H1 (cell line): Measurements from ENCODE around the gene GIMAP7. TPM values are rescaled to one million over a fixed set of nuclear protein-coding genes. Genes with fewer than 3 reads are reported as not detected.

ENCODE experiments used
- CTCF ChIA-PET: fragments of 300-600 bp; sonication (Branson Sonifier 250); formaldehyde crosslinking; loops from one replicate; lab custom pipeline; 2021; ENCODE audit not compliant: partially characterized antibody; lab: Charles Lee
- POLR2A ChIA-PET: fragments of 300-600 bp; sonication (Branson Sonifier 250); formaldehyde crosslinking; loops from one replicate; lab custom pipeline; 2021; ENCODE audit warnings: inconsistent platforms; ENCODE audit not compliant: partially characterized antibody; lab: Charles Lee
- DNase-seq, 2 experiments: peaks; one replicate each; pipeline versions ENCODE4 v3.0.0 to v3.0.0-alpha.2; 2010 to 2022; ENCODE audit warnings: low spot score in 2 of 2, low read depth in 1 of 2, mixed read lengths in 1 of 2
- FAIRE-seq: peaks from 2 replicates; lab custom pipeline; 2011; peaks lifted over from hg19 to GRCh38; lab: Jason Lieb, UNC
- H2AFZ ChIP-seq: 2 replicates; pipeline ENCODE4 v1.8.1; 2012; ENCODE audit warnings: low read length, inconsistent platforms
- H2AK5ac ChIP-seq: 2 replicates; pipeline ENCODE4 v1.6.1; 2013; ENCODE audit warnings: low read depth, low read length
- H2BK120ac ChIP-seq: replicated peaks from 2 replicates; pipeline ENCODE3; 2013; ENCODE audit warnings: low read depth, low read length, inconsistent platforms
- H2BK12ac ChIP-seq: 2 replicates; pipeline ENCODE4 v1.6.1; 2013; ENCODE audit warnings: low read depth, low read length
- H2BK15ac ChIP-seq: 2 replicates; pipeline ENCODE4 v1.6.1; 2013; ENCODE audit warnings: low read length
- H2BK20ac ChIP-seq: 2 replicates; pipeline ENCODE4 v1.6.1; 2013; ENCODE audit warnings: low read length
- H2BK5ac ChIP-seq: 2 replicates; pipeline ENCODE4 v1.6.1; 2013; ENCODE audit warnings: low read depth, low read length
- H3K14ac ChIP-seq: 2 replicates; pipeline ENCODE4 v1.6.1; 2013; ENCODE audit warnings: inconsistent platforms; ENCODE audit not compliant: insufficient read length
- H3K18ac ChIP-seq: 2 replicates; pipeline ENCODE4 v1.6.1; 2013; ENCODE audit warnings: low read length; ENCODE audit errors: extremely low read depth
- H3K23ac ChIP-seq: 2 replicates; pipeline ENCODE4 v1.6.1; 2013; ENCODE audit warnings: inconsistent platforms; ENCODE audit not compliant: insufficient read length
- H3K23me2 ChIP-seq: 2 replicates; pipeline ENCODE4 v1.6.1; 2013; ENCODE audit warnings: low read depth, low read length
- H3K27ac ChIP-seq: 2 replicates; pipeline ENCODE4 v1.6.1; 2011; ENCODE audit warnings: low read depth, low read length, inconsistent platforms
- H3K27me3 ChIP-seq, 4 experiments: replicated peaks in 1 of 4; 1 replicate in 1 of 4; 2 replicates in 3 of 4; pipeline versions ENCODE4 v1.6.1 to v1.8.1; 2011 to 2013; ENCODE audit warnings: low read length in 3 of 4, mild to moderate bottlenecking in 3 of 4, inconsistent platforms in 2 of 4, mixed read lengths in 2 of 4, moderate library complexity in 1 of 4; ENCODE audit not compliant: control insufficient read depth in 3 of 4, insufficient read depth in 3 of 4; ENCODE audit errors: extremely low read depth in 1 of 4
- H3K36me3 ChIP-seq, 4 experiments: 2 replicates each; pipeline versions ENCODE4 v1.6.1 to v1.8.1; 2011 to 2013; ENCODE audit warnings: mild to moderate bottlenecking in 4 of 4, low read length in 3 of 4, moderate library complexity in 2 of 4, control low read depth in 1 of 4, inconsistent platforms in 1 of 4; ENCODE audit not compliant: insufficient read depth in 4 of 4, control insufficient read depth in 2 of 4
- H3K4ac ChIP-seq: replicated peaks from 2 replicates; pipeline ENCODE3; 2013; ENCODE audit warnings: low read length, low read depth, mixed read lengths, inconsistent platforms; ENCODE audit not compliant: insufficient read length
- H3K4me1 ChIP-seq, 4 experiments: replicated peaks in 1 of 4; 1 replicate in 1 of 4; 2 replicates in 3 of 4; pipeline versions ENCODE4 v1.6.1 to v1.8.1; 2011 to 2013; ENCODE audit warnings: low read length in 3 of 4, inconsistent platforms in 2 of 4, mixed read lengths in 1 of 4; ENCODE audit not compliant: insufficient read depth in 4 of 4, control insufficient read depth in 3 of 4
- H3K4me2 ChIP-seq, 2 experiments: 2 replicates each; pipeline versions ENCODE4 v1.6.1 to v1.8.1; 2011 to 2013; ENCODE audit warnings: low read depth in 2 of 2, low read length in 2 of 2, control low read depth in 1 of 2, inconsistent platforms in 1 of 2, mild to moderate bottlenecking in 1 of 2; ENCODE audit not compliant: insufficient read depth in 1 of 2
- H3K4me3 ChIP-seq, 4 experiments: fragments of 200-600, 300-600 bp in 1 of 4; sonication (generic), shearing (Covaris generic), sonication (Bioruptor Twin) in 1 of 4; 2 replicates each; pipeline versions ENCODE4 v1.5.1 to v1.8.1; 2011 to 2016; ENCODE audit warnings: low read length in 4 of 4, low read depth in 3 of 4, control low read depth in 2 of 4, inconsistent platforms in 2 of 4, mild to moderate bottlenecking in 2 of 4, mixed read lengths in 1 of 4, moderate library complexity in 1 of 4; ENCODE audit not compliant: insufficient read depth in 2 of 4; ENCODE audit errors: extremely low read depth in 1 of 4
- H3K56ac ChIP-seq: replicated peaks from 2 replicates; pipeline ENCODE3; 2013; ENCODE audit warnings: low read depth, mild to moderate bottlenecking, mixed read lengths, low read length, inconsistent platforms; ENCODE audit not compliant: insufficient read length
- H3K79me1 ChIP-seq: 2 replicates; pipeline ENCODE4 v1.6.1; 2013; ENCODE audit warnings: low read depth, low read length, control low read depth
- H3K79me2 ChIP-seq, 2 experiments: 2 replicates each; pipeline versions ENCODE4 v1.6.1 to v1.8.1; 2012 to 2013; ENCODE audit warnings: low read length in 2 of 2, mild to moderate bottlenecking in 2 of 2, inconsistent platforms in 1 of 2; ENCODE audit not compliant: insufficient read depth in 2 of 2, control insufficient read depth in 1 of 2
- H3K9ac ChIP-seq, 4 experiments: replicated peaks in 1 of 4; 1 replicate in 1 of 4; 2 replicates in 3 of 4; pipeline versions ENCODE4 v1.6.1 to v1.8.1; 2011 to 2013; ENCODE audit warnings: low read depth in 3 of 4, low read length in 3 of 4, control low read depth in 2 of 4, mild to moderate bottlenecking in 2 of 4, moderate library complexity in 2 of 4, inconsistent platforms in 1 of 4; ENCODE audit errors: extremely low read depth in 1 of 4
- H3K9me3 ChIP-seq, 2 experiments: 2 replicates each; pipeline versions ENCODE4 v1.6.1 to v1.8.1; 2012 to 2013; ENCODE audit warnings: mild to moderate bottlenecking in 2 of 2, moderate library complexity in 2 of 2, control low read depth in 1 of 2, inconsistent platforms in 1 of 2, low read depth in 1 of 2, low read length in 1 of 2, mixed read lengths in 1 of 2; ENCODE audit not compliant: insufficient read depth in 2 of 2
- H4K20me1 ChIP-seq, 2 experiments: replicated peaks in 1 of 2; 2 replicates each; pipeline versions ENCODE3 to v1.8.1; 2011 to 2013; ENCODE audit warnings: inconsistent platforms in 2 of 2, low read length in 2 of 2, mild to moderate bottlenecking in 1 of 2; ENCODE audit not compliant: insufficient read depth in 2 of 2, control insufficient read depth in 1 of 2
- H4K5ac ChIP-seq: 2 replicates; pipeline ENCODE4 v1.6.1; 2013; ENCODE audit warnings: low read length, low read depth, mixed read lengths, inconsistent platforms; ENCODE audit not compliant: insufficient read length
- H4K8ac ChIP-seq: 2 replicates; pipeline ENCODE4 v1.8.0; 2013; ENCODE audit warnings: mild to moderate bottlenecking, moderate library complexity, low read length, inconsistent platforms; ENCODE audit not compliant: insufficient read depth; ENCODE audit errors: extremely low read depth
- H4K91ac ChIP-seq: replicated peaks from 2 replicates; pipeline ENCODE3; 2013; ENCODE audit warnings: low read length, mixed read lengths, inconsistent platforms; ENCODE audit not compliant: insufficient read length
- ATF3 ChIP-seq: IDR thresholded peaks from 2 replicates; pipeline ENCODE4 v1.6.1; 2011; ENCODE audit warnings: low read depth, mild to moderate bottlenecking, low read length; ENCODE audit not compliant: insufficient read depth
- CBX5 ChIP-seq: fragments of 300-800, 300-1000 bp; sonication (generic); IDR thresholded peaks from 2 replicates; pipeline ENCODE4 v1.7.1; 2016; ENCODE audit warnings: antibody characterized with exemption, low read length, low read depth
- SIN3A ChIP-seq, 2 experiments: IDR thresholded peaks in 1 of 2; conservative IDR thresholded peaks in 1 of 2; 2 replicates each; pipeline ENCODE4 v1.6.1; 2011 to 2012; ENCODE audit warnings: low read length in 2 of 2, improper control_type of control experiment in 1 of 2, low read depth in 1 of 2, mild to moderate bottlenecking in 1 of 2
- SIX5 ChIP-seq: IDR thresholded peaks from 2 replicates; pipeline ENCODE4 v1.6.1; 2011; ENCODE audit warnings: mild to moderate bottlenecking, low read depth, low read length
- SP1 ChIP-seq: IDR thresholded peaks from 2 replicates; pipeline ENCODE4 v1.6.1; 2011; ENCODE audit warnings: low read depth, low read length
- TBP ChIP-seq: IDR thresholded peaks from 2 replicates; pipeline ENCODE4 v1.6.1; 2011; ENCODE audit warnings: low read depth, low read length, improper control_type of control experiment
- WGBS, 2 experiments: shearing (Covaris generic) in 1 of 2; methylation state at CpG; one replicate each; pipeline versions ENCODE4 v1.1.6 to v1.1.7; 2013 to 2015; ENCODE audit warnings: low lambda C conversion rate in 2 of 2, mixed read lengths in 2 of 2, inconsistent platforms in 1 of 2, low coverage in 1 of 2, missing lambda C conversion rate in 1 of 2; ENCODE audit not compliant: insufficient replicate concordance in 2 of 2, insufficient coverage in 1 of 2, insufficient read length in 1 of 2; ENCODE audit errors: extremely low coverage in 1 of 2, missing lambda C conversion rate in 1 of 2; 5-methylcytosine and 5-hydroxymethylcytosine counted together
- polyA plus RNA-seq, 7 experiments: library from polyadenylated mRNA; depleted of rRNA in 3 of 7; stranded (reverse) in 5 of 7; unstranded in 2 of 7; fragments of >200 nt in 5 of 7; fragments of 200-250 nt in 2 of 7; gene quantifications; 1 replicate in 5 of 7; 2 replicates in 1 of 7; 4 replicates in 1 of 7; pipeline versions ENCODE4 v1.2.1 to v1.2.3, GENCODE V29; 2011 to 2013; ENCODE audit warnings: missing spikeins in 2 of 7, mixed read lengths in 2 of 7
- total RNA-seq: library from RNA; stranded (reverse); fragmentation: NEBNext Ultra II Directional; extraction: Animal tissue kit (Norgen Biotek cat#: 25700); gene quantifications from 2 replicates; pipeline ENCODE4 v1.2.1, GENCODE V29; 2021

The GIMAP7 gene
- total and polyA plus RNA-seq, 2 of the 8 experiments (the other 6 are each of a cell fraction or from before 2014, with no cell fraction given): not detected

- Histone ChIP-seq H3K4me1 (peaks cover 2 to 11% (median 7%) of the 10 kb centered on the region in 4 experiments; a peak in 6 of 7 replicates), H3K14ac (no peak overlapping the region), H4K8ac (no peak overlapping the region), H3K4me3 (no peak overlapping the region), H3K9ac (no peak overlapping the region), H3K18ac (no peak overlapping the region), H2BK5ac (no peak overlapping the region), H3K27me3 (no peaks in the 10 kb centered on the region), H3K23me2 (no peaks in the 10 kb centered on the region), H2BK15ac (no peak overlapping the region), H4K5ac (no peak overlapping the region), H3K9me3 (no peaks in the 10 kb centered on the region), H4K91ac (no peak overlapping the region), H3K4ac (no peak overlapping the region), H3K27ac (no peak overlapping the region), H2AFZ (no peak overlapping the region), H3K4me2 (no peak overlapping the region), H3K79me2 (no peaks in the 10 kb centered on the region), H4K20me1 (no peaks in the 10 kb centered on the region), H2BK12ac (no peak overlapping the region), H3K23ac (no peak overlapping the region), H3K36me3 (no peaks in the 10 kb centered on the region), H2BK120ac (no peak overlapping the region), H3K56ac (no peak overlapping the region), H3K79me1 (no peaks in the 10 kb centered on the region), H2BK20ac (no peak overlapping the region), H2AK5ac (no peak overlapping the region)
- TF ChIP-seq SP1 (no peak), SIN3A (conservative IDR thresholded peaks at IDR 0.05 in 1 of 2, IDR thresholded peaks at IDR 0.05 in 1 of 2; ENCODE audit: low read depth in 1 of 2, low read length in 2 of 2) (no peak), CBX5 (no peak), ATF3 (no peak), SIX5 (no peak), TBP (no peak)
- CTCF ChIA-PET: interaction anchor here (1.6 kb wide), 1 partner anchor 9 kb away, joined by 3 read pairs; no protein-coding TSS in a partner anchor
- WGBS, 2 experiments: 85% methylated on average over 7 of the region's 7 CpGs; no CpG with 5 or more reads in 1 of the 2 experiments
- DNase-seq (no peak), FAIRE-seq (no peak)
- POLR2A ChIA-PET: interaction anchor here (0.5 kb wide), 1 partner anchor 38 kb away, joined by 3 read pairs; no protein-coding TSS in a partner anchor
Observed at GRCh38 chr7:150569245-150569955, 54.7 kb downstream of the GIMAP7 start.
